NT2/D1 (cell line): ENCODE results near the gene ZIK1.

Experiments
- SUZ12 ChIP-seq: IDR thresholded peaks from 2 replicates; pipeline ENCODE4 v1.6.1; 2011; ENCODE audit not compliant: insufficient read length, insufficient read depth; ENCODE audit errors: extremely low read depth
- YY1 ChIP-seq: IDR thresholded peaks from 2 replicates; pipeline ENCODE4 v1.6.1; 2011; ENCODE audit not compliant: insufficient read length, insufficient read depth
- ZNF274 ChIP-seq: IDR thresholded peaks from 2 replicates; pipeline ENCODE4 v1.6.1; 2011; ENCODE audit warnings: mild to moderate bottlenecking, low read depth, low read length

DNA sequence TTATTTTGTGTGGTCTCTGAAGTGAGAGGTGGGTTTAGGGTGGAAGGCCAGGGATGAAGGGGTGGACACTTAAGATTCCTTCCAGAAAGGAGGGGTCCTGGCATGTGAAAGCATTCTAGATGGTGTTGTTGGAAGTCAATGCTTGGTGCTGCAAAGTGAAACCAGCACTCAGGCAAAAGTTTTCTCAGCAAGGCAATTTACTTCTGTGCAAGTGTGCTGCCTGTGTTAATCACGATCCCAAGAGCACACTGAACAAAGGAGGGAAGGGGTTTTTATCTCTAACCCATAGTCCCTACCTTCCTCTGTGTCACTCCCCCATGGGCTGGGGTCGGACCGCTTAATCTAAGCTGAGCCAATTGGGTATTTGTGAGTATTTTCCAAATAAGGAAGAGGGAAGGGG, 31.4 kb downstream of the ZIK1 start:
- TF ChIP-seq ZNF274 (no peak), SUZ12 (no peak), YY1 (no peak)
